ENCODE results near the gene SLC25A38.
A peak's percentile ranks its signal among the peaks of the same experiment; 100 is the strongest.

SLC25A38 gene

DNA sequence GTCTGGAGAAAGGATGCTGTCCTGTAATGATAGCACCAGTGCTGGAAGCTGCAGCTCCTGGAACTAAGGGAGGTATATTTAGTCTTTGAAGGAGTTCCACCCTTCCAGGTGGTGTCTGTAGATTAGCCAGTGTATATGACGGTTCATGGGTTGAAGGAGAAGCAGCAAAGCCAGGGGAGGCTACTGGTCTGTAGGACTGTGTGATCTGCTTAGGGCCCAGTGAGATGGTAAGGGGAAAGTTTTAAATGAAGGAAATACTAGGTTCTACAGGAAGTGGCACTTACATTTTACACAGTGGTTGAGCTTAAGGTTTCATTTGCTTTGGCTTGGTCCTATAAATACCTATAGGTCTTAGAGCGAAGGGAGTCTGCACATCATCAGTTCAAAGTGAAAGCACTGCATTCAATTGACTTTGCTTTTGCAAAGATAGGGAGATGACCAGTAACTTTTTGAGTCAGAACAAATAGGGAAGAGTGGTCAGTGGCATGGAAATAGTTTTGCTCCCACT is 5.6 kb downstream of the SLC25A38 start:
- Histone ChIP-seq H3K4me1 (ENCODE audit: control insufficient read depth, insufficient read depth, low read length) (peaks cover 10% of the 10 kb centered on the region), H3K9me3 (ENCODE audit: control insufficient read depth, insufficient read depth, low read length) (no peaks in the 10 kb centered on the region), H3K4me3 (ENCODE audit: low read depth, low read length) (no peak overlapping the region), H3K36me3 (ENCODE audit: control insufficient read depth, insufficient read depth, low read length) (peaks cover 49% of the 10 kb centered on the region), H3K27ac (ENCODE audit: low read depth, low read length) (no peak overlapping the region), H3K27me3 (ENCODE audit: control insufficient read depth, insufficient read depth, low read length) (no peaks in the 10 kb centered on the region), H3K9ac (ENCODE audit: low read depth, low read length) (no peak overlapping the region)

DNA sequence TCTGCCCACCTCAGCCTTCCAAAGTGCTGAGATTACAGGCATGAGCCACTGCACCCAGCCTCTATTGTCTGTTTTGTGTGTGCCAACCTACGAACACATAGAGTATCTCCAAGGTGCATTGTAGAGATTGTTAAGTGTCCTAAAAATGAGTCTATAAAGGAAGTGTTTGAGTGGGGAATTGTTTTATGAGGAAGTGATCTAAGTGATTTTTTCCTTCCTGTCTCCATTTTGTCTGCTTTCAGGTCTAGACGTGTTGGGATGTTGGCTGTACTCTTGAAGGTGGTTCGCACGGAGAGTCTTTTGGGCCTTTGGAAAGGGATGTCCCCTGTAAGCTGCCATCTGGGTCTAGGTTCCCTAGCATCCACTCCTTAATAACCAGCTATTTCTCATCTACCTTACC is 7.0 kb downstream of the SLC25A38 start:
- Histone ChIP-seq H3K9ac (ENCODE audit: low read depth, low read length) (no peak overlapping the region), H3K27me3 (ENCODE audit: control insufficient read depth, insufficient read depth, low read length) (no peaks in the 10 kb centered on the region), H3K36me3 (ENCODE audit: control insufficient read depth, insufficient read depth, low read length) (peaks cover 63% of the 10 kb centered on the region), H3K4me1 (ENCODE audit: control insufficient read depth, insufficient read depth, low read length) (peaks cover 7% of the 10 kb centered on the region), H3K4me3 (ENCODE audit: low read depth, low read length) (no peak overlapping the region), H3K9me3 (ENCODE audit: control insufficient read depth, insufficient read depth, low read length) (no peaks in the 10 kb centered on the region), H3K27ac (ENCODE audit: low read depth, low read length) (no peak overlapping the region)

DNA sequence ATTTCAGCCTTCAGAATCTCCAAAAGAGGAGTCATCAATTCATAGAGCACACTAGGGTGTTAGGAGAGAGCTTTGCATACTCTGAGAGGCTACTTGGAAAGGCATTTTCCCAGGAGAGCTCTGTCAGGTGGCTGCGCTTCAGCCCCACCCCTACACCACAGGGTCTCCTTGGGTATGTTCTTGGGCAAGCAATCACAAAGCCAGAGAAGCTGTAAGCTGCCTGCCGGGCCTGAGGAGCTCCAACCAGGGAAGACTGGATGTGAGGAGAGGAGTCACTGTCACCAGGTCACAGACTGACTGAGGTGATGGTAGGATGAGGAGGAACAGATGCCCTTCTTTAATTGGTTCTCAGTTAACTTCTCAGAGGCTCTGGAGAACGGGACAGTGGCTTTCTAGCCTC is 13.5 kb downstream of the SLC25A38 start:
- Histone ChIP-seq H3K9ac (ENCODE audit: low read depth, low read length) (no peak overlapping the region), H3K4me1 (ENCODE audit: control insufficient read depth, insufficient read depth, low read length) (no peaks in the 10 kb centered on the region; the same call in 1 of the 2 replicates), H3K27ac (ENCODE audit: low read depth, low read length) (no peak overlapping the region), H3K9me3 (ENCODE audit: control insufficient read depth, insufficient read depth, low read length) (no peaks in the 10 kb centered on the region), H3K27me3 (ENCODE audit: control insufficient read depth, insufficient read depth, low read length) (no peaks in the 10 kb centered on the region), H3K36me3 (ENCODE audit: control insufficient read depth, insufficient read depth, low read length) (peaks cover 69% of the 10 kb centered on the region), H3K4me3 (ENCODE audit: low read depth, low read length) (no peak overlapping the region)

DNA sequence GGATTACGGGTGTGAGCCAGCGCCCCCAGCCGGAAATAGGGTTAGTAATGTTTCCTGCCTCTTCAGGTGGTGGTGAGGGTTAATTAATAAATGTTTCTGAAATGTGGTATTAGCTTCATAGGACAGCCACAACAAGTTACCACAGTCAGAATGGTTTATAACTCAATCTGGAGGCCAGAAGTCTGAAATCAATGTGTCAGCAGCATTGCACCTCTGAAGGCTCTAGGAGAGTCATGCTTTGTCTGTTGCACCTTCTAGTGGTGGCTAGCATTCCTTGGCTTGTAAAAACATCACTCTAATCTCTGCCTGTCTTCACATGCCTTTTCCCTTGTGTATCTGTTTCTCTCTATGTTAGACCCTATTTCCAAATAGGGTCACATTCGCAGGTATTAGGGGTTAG is 15.5 kb downstream of the SLC25A38 start:
- no peaks in the 10 kb centered on the region; the same call in 1 of the 2 replicates for H3K4me1 ChIP-seq (ENCODE audit: control insufficient read depth, insufficient read depth, low read length)
- peaks cover 50% of the 10 kb centered on the region for H3K36me3 ChIP-seq (ENCODE audit: control insufficient read depth, insufficient read depth, low read length)
- no peaks in the 10 kb centered on the region for H3K27me3 ChIP-seq (ENCODE audit: control insufficient read depth, insufficient read depth, low read length)
- no peak overlapping the region for H3K4me3 ChIP-seq (ENCODE audit: low read depth, low read length)
- no peak overlapping the region for H3K9ac ChIP-seq (ENCODE audit: low read depth, low read length)
- H3K27ac ChIP-seq (ENCODE audit: low read depth, low read length): no peak overlapping the region
- H3K9me3 ChIP-seq (ENCODE audit: control insufficient read depth, insufficient read depth, low read length): no peaks in the 10 kb centered on the region

DNA sequence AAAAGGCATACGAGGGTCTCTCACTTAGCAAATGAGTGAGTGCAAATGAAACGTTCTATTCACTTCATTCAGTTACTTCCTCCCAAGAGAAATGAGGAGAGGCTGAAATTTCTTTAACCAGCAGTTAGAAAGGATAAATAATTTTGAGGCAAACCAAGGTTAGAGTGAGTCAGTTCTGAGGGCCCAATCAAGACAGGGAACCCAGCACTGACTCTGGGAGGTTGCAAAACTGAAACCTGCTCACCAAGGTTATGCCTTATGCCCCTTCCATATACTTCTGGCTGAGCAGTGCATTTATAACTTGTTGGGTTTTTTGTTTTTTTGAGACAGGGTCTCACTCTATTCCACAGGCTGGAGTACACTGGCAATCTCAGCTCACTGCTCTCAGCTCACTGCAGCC is 18.8 kb downstream of the SLC25A38 start:
- Histone ChIP-seq H3K27me3 (ENCODE audit: control insufficient read depth, insufficient read depth, low read length) (no peaks in the 10 kb centered on the region), H3K9ac (ENCODE audit: low read depth, low read length) (no peak overlapping the region), H3K4me1 (ENCODE audit: control insufficient read depth, insufficient read depth, low read length) (peaks cover 15% of the 10 kb centered on the region), H3K27ac (ENCODE audit: low read depth, low read length) (no peak overlapping the region), H3K4me3 (ENCODE audit: low read depth, low read length) (no peak overlapping the region), H3K9me3 (ENCODE audit: control insufficient read depth, insufficient read depth, low read length) (no peaks in the 10 kb centered on the region), H3K36me3 (ENCODE audit: control insufficient read depth, insufficient read depth, low read length) (peaks cover 18% of the 10 kb centered on the region)

DNA sequence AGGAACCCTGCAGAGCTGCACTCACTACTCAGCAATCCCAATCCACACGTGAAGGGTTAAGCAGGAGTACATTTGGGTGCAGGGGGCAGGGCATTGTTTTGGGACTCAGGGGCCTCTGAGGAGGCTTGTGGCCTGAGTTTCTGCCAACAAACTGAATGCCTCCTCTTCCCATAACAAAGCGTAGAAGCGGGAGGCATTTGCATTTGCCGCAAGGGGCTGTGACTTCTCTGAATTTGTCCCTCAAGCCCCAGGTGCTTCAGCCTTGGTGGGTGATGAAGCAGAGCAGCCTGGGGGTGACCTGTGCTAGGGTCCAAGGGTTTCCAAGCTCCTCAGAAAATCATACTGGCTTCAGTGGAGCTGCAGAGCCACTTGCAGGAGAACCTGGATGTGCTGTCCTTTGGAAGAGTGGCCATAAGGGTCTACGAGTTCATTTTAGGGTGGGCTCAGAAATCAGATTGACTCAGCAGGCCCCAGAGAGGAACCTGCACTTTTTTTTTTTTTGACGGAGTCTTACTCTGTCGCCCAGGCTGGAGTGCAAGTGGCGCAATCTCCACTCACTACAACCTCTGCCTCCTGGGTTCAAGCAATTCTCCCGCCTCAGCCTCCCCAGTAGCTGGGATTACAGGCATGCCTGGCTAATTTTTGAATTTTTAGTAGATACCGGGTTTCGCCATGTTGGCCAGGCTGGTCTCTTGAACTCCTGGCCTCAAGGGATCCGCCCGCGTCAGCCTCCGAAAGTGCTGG is 21.9 kb downstream of the SLC25A38 start:
- no peaks in the 10 kb centered on the region for H3K9me3 ChIP-seq (ENCODE audit: control insufficient read depth, insufficient read depth, low read length)
- H3K36me3 ChIP-seq (ENCODE audit: control insufficient read depth, insufficient read depth, low read length): peaks cover 31% of the 10 kb centered on the region
- no peaks in the 10 kb centered on the region for H3K27me3 ChIP-seq (ENCODE audit: control insufficient read depth, insufficient read depth, low read length)
- H3K4me3 ChIP-seq (ENCODE audit: low read depth, low read length): no peak overlapping the region
- peak overlapping the region; percentile 35 for H3K9ac ChIP-seq (ENCODE audit: low read depth, low read length)
- H3K27ac ChIP-seq (ENCODE audit: low read depth, low read length): peak overlapping the region; percentile 92
- peaks cover 27% of the 10 kb centered on the region for H3K4me1 ChIP-seq (ENCODE audit: control insufficient read depth, insufficient read depth, low read length)

DNA sequence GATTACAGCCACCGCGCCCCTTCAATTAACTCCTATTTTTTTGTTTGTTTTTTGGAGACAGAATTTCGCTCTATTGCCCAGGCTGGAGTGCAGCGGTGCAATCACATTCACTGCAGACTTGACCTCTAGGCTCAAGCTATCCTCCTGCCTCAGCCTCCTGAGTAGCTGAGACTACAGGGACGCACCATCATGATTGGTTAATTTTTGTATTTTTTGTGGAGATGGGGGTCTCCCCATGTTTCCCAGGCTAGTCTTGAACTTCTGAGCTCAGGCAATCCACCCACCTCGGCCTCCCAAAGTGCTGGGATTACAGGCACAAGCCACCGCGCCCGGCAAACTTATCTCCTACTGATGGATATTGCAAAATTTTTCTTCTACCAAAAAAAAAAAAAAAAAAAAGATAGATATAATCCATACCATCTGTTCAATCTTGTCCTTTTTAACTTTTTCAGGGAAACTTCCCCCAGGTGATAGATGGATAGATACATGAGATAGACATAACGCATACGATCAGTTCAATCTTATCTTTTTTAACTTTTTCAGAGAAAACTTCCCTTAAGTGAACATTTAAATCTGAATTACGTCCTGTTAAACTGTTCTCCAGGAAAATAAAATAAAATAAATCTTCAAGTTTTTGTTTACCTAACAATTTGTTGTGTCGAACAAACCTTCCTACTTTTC is 22.7 kb downstream of the SLC25A38 start:
- Histone ChIP-seq H3K27ac (ENCODE audit: low read depth, low read length) (peak overlapping the region; percentile 92), H3K27me3 (ENCODE audit: control insufficient read depth, insufficient read depth, low read length) (no peaks in the 10 kb centered on the region), H3K4me3 (ENCODE audit: low read depth, low read length) (peak overlapping the region; percentile 90), H3K4me1 (ENCODE audit: control insufficient read depth, insufficient read depth, low read length) (peaks cover 27% of the 10 kb centered on the region), H3K9me3 (ENCODE audit: control insufficient read depth, insufficient read depth, low read length) (no peaks in the 10 kb centered on the region), H3K36me3 (ENCODE audit: control insufficient read depth, insufficient read depth, low read length) (peaks cover 39% of the 10 kb centered on the region), H3K9ac (ENCODE audit: low read depth, low read length) (peak overlapping the region; percentile 72)

DNA sequence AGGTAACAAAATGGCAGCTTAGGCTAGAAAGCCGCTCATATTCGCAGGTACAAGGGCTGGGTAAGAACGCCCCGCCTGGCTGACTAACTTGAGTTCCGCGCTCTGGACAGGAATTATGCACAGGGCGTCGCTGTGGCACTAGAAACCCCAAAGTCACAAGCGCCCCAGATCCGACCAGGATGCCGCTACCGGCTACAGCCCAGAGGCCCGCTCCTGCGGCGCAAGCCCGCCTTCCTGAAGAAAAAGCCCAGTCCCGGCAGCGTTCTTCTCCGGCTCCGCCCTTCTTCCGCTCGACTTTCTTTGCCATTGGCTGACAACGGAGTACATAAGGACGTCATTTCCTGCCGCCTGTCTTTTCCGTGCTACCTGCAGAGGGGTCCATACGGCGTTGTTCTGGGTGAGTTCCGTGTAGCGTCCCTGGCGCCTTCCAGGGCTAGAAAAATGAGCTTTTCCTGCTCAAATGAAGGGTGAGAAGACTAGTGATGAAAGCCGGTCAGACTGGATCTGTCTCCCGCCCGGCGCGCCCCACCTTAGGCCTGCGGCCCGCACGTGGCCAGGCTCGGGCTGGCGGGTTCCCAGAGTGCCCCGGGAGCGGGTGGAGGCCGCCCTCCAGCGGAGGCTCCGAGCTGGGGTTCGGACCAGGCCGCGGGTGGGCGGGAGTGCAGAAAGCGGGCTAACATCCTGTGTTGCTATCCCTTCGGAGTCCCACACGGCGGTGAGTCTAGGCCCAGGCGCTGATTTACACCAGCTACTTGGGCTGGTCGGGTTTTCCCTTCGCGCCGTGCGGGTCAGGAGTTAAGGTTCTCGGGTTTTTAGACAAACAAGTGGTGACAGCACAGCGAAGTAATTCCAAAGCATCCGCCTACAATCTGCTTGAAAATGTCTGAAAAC is 23.4 kb downstream of the SLC25A38 start, which contains the start of gene RPSA:
Gene RPSA, plus strand, starts transcription at position 353 of the 891 bp plus-strand sequence. CDS start 934 bp downstream, outside the sequence.
- Histone ChIP-seq H3K36me3 (ENCODE audit: control insufficient read depth, insufficient read depth, low read length) (peaks cover 46% of the 10 kb centered on the region), H3K9me3 (ENCODE audit: control insufficient read depth, insufficient read depth, low read length) (no peaks in the 10 kb centered on the region), H3K27me3 (ENCODE audit: control insufficient read depth, insufficient read depth, low read length) (no peaks in the 10 kb centered on the region), H3K4me3 (ENCODE audit: low read depth, low read length) (peak within 1 kb of the TSS; percentile 90), H3K4me1 (ENCODE audit: control insufficient read depth, insufficient read depth, low read length) (peaks cover 27% of the 10 kb centered on the region), H3K9ac (ENCODE audit: low read depth, low read length) (peak within 1 kb of the TSS; percentile 96), H3K27ac (ENCODE audit: low read depth, low read length) (peak within 1 kb of the TSS; percentile 92)

DNA sequence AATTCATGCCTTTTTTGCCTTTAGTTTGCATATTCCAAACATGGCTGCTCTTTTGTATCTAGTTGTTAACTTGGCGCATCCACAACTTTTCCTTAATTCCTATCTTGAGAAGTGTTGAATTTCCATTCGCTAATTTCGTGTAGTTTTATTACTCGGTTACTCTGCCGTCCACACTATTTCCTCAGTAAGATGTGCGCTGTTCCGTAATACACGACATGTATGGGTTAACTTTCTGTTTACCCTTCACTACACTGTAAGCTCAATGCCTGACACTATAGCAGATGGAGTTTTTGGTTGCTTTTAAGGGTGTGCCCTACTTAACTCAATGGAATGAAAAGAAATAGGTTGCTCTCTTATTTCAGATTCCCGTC is 24.1 kb downstream of the SLC25A38 start:
- H3K4me1 ChIP-seq (ENCODE audit: control insufficient read depth, insufficient read depth, low read length): peaks cover 27% of the 10 kb centered on the region
- peak overlapping the region; percentile 92 for H3K27ac ChIP-seq (ENCODE audit: low read depth, low read length)
- H3K36me3 ChIP-seq (ENCODE audit: control insufficient read depth, insufficient read depth, low read length): peaks cover 53% of the 10 kb centered on the region

DNA sequence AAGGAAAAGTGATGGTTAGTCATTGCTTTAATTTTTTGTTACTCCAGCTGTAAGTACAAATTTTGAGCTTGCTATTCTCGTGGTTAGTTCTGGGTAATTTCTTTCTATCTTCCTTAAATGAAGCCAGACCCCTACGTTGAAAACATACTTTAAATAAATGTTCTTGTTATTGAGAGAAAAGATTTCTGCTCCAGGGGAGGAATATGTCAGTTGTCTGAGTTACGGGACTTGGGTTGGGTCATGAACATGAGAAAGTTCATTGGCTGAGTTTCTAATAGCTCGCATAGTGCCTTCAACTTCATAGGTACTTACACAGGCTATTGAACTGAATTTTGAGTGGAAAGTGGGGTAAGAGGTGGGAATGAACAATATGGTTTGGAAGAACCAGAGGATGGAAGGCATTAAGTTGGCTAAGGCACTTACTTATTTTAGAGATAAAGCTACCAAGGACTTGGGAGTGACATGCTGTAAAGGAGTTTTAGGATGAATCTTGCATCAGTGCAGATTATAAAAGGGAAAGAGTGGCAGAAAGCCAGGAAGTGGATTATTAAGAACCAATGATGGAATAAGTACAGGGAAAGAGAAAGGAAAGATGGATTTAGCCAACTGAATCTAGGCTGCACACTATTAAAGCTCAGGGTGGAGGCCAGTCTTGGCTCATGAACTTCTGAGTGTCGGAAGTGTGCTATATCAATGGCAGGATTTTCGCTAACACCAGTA is 24.8 kb downstream of the SLC25A38 start:
- Histone ChIP-seq H3K4me1 (ENCODE audit: control insufficient read depth, insufficient read depth, low read length) (peaks cover 27% of the 10 kb centered on the region), H3K27me3 (ENCODE audit: control insufficient read depth, insufficient read depth, low read length) (no peaks in the 10 kb centered on the region), H3K9ac (ENCODE audit: low read depth, low read length) (peak overlapping the region; percentile 96), H3K27ac (ENCODE audit: low read depth, low read length) (peak overlapping the region; percentile 92), H3K9me3 (ENCODE audit: control insufficient read depth, insufficient read depth, low read length) (no peaks in the 10 kb centered on the region), H3K36me3 (ENCODE audit: control insufficient read depth, insufficient read depth, low read length) (peaks cover 60% of the 10 kb centered on the region), H3K4me3 (ENCODE audit: low read depth, low read length) (peak overlapping the region; percentile 90)

More for the DNA sequence above, 24.1 kb downstream of the SLC25A38 start:
- Histone ChIP-seq H3K4me3 (ENCODE audit: low read depth, low read length) (peak overlapping the region; percentile 90), H3K9ac (ENCODE audit: low read depth, low read length) (peak overlapping the region; percentile 96), H3K9me3 (ENCODE audit: control insufficient read depth, insufficient read depth, low read length) (no peaks in the 10 kb centered on the region), H3K27me3 (ENCODE audit: control insufficient read depth, insufficient read depth, low read length) (no peaks in the 10 kb centered on the region)

Measured in HUES48 (cell line).